GM19099 (cell line): ENCODE data around the gene JDP2.

ENCODE experiments used
- POLR2A ChIP-seq: IDR thresholded peaks from 3 replicates; pipeline ENCODE4 v1.6.1; 2011; ENCODE audit warnings: low read depth; ENCODE audit not compliant: insufficient read length; ENCODE audit errors: extremely low read depth

Gene JDP2

DNA sequence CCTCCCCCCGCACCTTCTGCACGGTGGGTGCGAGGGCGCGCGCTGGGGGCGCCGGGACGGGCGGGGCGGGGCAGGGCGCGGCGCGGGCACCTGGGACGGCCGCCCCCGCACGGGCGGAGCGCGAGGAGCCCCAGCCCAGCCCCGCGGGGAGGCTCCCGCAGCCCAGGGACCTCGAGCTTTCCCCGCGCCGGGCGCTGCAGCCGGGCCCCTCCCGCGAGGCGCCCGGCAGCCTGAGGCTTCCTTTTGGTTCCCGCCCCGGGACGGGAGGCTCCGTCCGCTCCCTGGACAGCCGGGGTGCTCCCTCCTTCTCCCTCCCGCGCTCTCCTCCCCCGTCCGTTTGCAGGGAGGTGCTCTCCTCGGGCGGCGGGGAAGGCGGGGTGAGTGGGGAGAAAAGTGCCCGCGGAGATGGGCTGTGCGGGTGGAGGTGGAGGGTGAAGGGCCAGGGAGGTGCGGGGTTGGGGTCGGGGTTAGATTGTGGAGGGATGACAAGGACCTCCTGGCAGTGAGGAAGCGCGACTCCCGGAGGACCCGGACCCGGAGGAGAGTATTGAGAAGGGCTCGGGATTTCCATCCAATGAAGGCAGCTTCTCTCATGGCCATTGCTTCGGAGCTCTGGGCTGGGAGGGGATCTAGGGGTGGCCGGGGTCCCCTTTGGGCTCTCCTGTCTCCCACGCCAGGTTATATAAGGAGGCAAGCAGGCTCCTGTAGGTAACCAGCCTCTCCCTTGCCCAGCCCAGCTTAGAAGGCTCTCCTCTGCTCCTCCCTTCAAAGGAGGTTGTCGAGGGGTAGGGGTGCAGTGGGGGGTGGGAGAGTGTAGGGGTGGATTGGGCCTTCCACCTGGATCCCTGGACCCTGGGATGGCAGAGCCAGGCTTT lies 645 bp downstream of the JDP2 start:
- TF ChIP-seq POLR2A: no peak

DNA sequence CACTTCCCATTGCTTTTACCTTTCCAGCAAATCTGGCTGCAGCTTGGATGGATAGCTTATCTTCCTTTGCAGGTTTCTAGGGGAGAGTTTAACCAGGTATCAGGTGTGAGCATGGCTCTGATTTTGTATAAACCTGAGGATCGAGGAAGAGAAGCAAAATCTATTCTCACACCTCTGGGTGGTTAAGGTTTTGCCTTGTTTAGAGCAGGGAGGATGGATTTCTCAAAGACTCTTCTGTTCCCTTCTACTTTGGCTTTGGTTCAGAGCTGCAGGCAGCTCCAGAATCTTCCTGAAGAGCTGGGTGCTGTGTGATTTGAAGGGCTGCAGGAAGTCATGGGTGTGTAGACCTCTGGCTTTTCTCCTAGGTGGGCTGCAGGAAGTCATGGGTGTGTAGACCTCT lies 1.7 kb downstream of the JDP2 start:
- TF ChIP-seq POLR2A: no peak

DNA sequence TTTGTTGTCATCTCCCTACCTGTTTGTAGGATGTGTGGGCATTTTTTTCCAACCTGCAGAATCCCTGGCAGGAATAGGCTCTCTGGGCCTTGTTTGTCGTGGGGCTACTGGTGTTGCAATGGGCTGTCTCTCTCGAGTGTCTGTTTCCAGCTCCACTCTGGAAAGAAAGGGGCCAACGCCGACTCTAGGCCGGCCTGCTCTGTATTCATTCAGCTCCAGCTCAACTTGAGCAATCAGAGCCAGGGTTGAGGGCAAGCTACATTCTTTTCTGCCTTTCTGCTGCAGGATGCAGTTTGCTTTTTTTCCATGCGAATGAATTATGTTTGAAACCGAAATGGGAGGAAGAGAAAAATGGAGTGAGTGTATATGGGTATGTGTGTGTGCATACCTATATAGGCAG lies 2.3 kb downstream of the JDP2 start:
- no peak for TF ChIP-seq POLR2A

DNA sequence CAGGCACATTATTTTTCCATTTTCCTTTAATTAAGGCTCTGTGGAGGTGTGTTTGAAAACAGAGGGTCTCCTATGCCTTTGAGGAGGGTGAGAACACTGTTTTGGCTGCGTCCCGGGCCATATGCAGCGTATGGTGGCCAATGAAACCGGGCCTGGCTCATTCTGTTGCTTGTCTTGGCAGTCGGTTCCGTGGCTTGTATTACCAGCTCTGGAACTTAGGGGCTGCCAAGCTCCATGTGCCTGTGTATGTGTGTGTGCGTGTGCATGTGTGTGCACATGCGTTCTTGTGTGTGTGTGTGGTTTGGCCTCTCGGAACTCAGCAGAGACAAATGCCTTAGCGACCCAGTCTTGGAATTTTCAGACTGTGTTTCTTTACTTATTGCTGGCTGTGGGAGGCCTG lies 2.7 kb downstream of the JDP2 start:
- TF ChIP-seq POLR2A: no peak

DNA sequence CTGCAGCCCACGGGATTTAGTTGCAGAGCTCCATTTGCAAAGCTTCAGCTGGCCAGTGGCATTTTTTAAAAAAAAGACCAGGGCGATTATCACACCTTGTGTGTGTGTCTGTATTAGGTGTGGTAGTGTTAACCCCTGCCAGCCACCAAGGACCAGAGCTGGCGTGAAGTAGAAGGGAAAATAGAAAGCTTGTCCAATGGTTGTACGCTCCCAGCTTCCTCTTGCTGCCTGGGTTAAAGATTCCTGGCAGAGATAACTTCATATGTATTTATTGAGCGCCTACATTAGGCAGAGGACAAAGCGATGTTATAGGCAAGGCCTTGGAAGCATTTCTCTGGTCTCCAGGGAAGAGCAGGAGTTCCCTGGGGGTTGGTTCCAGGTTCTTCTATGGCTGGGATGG lies 3.2 kb downstream of the JDP2 start:
- TF ChIP-seq POLR2A: no peak

DNA sequence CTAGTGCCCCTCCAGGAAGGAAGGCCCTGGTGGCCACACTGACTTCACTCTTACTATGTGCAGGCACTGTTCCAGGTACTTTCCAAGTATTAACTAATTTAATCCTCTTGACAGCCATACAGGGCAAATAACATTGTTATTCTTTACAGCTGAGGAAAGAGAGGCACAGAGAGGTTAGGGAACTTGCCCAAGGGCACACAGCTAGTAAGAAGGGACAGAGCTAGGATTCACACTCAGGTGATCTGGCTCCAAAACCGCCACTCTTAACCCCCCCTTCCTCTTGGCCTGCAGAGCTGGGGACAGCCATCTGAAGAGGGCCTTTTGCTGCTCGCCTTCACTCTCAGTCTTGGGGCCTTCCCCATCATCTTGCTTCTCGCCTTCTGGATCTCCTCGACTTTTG lies 4.0 kb downstream of the JDP2 start:
- no peak for TF ChIP-seq POLR2A

DNA sequence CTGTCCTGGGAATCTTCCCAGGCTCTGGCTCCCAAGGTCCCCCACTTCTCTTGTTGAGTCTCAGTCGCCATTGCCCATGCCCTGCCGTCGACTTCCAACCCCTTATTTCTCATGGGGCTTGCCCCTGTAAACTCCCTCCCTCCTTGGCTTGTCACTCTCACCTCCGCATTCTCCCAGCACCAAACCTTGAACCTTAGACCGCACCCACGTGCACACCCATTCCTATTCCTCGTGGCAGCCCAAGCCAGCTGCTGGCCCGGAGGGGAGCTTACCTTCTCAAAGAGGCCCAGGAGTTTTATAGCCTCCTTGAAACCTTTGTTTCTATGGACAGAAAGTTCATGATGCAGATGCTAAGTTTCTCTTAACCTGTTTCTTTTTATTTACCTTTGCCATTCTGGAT lies 4.6 kb downstream of the JDP2 start:
- no peak for TF ChIP-seq POLR2A

DNA sequence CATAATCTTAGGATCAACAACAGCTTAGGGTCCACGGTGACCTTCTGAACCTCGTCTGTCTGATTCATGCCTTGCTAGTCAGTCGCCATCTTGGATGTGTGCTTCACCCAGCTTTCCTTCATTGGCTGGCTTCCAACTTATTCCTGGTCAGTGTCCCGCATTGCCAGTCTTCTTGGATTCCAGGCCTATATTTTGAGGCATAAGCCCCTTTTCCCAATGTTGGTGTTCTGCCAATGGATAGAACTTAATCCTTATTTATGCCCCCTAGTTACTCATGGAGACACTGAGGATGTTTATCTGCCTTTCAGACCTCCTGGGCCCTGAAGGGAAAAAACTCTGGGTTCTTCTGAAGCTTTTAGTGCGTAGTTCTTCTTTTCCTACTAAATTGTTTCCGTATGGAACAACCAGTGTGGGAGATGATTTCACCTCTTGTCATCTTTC lies 5.8 kb downstream of the JDP2 start:
- no peak for TF ChIP-seq POLR2A

DNA sequence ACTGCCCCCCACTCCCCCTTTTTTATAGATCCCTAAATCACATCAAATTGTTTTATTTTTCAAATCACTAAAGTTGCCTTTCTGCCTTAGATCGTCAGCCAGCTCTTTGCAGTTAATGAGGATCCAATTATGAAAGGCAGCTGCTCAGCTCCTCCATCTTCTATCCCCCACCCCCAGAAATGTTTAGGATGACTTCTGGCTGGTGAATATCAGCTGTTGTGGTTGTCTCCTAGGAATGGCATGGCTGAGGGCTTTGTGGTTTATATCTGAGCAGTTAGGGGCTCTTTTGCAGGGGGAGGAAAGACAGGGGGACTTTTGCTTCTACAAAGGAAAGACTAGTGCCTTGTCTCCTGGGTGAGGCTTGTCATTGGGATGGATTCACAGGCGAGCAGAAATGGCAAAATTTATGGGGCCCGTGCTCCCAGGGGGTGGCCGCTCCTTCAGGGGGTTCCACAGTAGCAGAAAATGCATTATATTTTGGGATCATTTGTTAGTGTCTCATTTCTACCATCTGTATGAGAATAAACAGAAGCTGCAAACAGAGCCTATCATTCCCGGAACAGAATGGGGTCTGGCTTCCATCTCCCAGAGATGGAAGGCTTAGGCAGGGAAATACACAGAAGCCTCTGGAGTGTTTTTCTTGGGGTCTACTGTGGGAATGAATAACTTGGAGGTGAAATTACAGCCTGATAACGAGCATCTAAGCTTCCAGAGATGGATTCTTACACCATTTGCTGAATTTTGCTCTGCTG lies 6.5 kb downstream of the JDP2 start:
- TF ChIP-seq POLR2A: no peak

DNA sequence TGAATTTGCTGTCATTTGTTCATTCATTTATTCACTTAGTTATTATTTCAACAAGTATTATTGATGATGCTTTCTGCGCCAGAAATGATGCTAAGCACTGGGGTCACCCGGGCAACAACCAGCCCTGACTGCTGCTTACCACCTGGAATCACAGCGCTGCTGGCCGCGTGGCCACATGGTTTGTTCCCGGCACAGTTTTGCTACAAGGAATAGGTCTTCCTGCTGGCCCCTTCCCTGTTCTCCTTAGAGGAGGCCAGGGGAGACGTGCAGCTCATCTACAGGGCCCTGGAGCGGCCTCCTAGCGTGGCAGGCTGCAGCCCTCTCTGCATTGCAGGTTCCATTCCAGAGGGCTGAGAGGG lies 7.0 kb downstream of the JDP2 start:
- TF ChIP-seq POLR2A: no peak

DNA sequence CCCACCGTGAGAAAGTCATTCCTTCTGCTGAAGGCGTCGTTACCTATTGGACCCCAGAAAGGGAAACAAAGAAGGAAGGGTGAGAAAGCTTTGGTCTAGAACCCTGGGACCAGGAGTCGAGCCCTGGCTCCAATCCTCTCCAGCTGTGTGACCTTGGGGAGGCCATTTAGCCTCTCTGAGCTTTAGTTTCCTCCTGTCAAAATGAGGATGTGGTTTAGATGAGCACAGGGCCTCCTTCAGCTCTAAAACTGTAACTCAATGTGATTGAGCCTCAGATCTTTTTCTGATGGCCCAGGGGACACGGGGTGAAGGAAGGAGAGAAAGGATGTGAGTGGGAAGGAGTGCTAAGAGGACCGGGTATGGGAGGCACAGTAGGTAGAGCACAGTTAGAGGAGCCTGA lies 7.7 kb downstream of the JDP2 start:
- TF ChIP-seq POLR2A: no peak

DNA sequence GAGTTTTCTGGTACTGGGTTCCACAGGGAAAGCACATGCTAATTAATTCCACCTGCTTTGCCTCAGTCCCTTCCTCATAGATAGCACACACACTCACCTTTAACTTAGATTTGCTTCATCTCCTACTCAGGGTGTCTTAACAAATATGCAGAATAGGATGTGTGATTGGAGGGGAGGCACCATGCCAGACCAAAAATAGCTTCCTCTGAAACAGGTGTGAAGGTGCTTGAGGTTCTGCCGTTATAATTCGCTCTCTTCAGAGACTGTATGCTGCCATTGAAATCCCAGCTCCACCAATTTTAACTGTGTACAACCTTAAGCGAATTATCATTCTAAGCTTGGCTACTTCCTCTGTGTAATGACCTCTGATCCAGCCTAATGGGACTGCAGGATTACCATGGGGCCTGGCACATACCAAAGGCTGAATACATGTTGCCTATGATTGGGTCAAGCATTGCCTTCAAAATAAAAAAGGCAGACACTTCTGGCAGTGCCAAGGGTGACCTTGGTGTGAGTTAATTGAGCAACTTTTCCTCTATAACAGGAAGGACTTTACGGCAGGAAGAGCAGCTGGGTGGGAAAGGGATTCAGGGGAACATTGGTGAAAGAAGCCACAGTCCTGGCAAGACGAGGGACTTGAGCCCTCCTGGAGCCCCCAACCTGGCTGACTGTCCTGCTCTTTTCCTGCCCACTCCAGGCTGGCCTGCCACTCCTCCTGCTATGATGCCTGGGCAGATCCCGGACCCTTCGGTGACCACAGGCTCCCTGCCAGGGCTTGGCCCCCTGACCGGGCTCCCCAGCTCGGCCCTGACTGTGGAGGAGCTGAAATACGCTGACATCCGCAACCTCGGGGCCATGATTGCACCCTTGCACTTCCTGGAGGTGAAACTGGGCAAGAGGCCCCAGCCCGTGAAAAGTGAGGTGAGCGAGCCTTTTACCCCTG lies 9.7 kb downstream of the JDP2 start:
- TF ChIP-seq POLR2A: no peak

DNA sequence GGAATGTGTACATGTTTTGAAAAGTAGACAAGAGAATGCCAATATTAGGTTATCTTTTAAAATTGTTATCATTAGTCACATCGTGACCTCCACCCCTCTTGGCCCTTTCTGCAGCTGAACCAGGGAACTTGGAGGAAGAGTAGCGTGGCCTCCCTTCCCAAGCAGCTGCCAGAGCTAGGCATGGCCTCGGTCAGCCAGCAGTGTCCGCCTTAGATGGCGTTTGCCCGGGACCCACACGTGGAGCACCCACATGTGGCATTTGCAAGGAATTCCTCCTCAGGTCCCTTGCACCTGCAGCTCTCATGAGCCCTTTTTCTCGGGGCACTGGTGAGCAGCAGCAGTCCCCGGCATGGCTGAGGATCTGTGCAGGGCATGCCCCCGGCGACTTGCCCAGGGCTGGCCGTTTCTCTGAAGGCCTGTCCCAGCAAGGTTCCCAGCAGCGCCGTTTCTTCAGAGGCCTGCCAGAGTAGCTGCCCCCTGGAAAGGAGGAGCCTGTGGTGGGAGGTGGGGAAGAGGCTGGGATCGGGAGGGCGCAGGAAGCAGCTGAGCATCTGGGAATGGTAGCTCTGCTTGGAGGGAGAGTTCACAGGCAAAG lies 10.8 kb downstream of the JDP2 start:
- no peak for TF ChIP-seq POLR2A

DNA sequence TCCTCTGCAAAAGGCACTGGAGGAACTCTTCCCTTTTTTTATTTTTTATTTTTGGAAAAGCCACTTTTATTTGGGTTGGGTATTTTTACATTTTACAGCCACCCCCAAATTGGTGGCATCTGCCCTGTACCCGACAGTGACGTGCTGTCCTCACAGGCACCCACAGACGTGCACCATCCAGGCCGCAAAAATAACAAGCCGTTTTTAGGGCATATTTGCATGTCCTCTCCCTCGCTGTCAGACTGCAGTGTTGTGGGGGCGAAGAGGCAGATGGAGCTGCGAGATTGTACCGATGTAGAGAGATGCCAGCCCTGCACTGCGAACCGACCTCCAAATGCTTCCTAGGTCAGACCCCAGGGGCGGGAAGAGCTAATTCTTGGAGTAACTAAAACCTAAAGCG lies 12.2 kb downstream of the JDP2 start:
- no peak for TF ChIP-seq POLR2A

DNA sequence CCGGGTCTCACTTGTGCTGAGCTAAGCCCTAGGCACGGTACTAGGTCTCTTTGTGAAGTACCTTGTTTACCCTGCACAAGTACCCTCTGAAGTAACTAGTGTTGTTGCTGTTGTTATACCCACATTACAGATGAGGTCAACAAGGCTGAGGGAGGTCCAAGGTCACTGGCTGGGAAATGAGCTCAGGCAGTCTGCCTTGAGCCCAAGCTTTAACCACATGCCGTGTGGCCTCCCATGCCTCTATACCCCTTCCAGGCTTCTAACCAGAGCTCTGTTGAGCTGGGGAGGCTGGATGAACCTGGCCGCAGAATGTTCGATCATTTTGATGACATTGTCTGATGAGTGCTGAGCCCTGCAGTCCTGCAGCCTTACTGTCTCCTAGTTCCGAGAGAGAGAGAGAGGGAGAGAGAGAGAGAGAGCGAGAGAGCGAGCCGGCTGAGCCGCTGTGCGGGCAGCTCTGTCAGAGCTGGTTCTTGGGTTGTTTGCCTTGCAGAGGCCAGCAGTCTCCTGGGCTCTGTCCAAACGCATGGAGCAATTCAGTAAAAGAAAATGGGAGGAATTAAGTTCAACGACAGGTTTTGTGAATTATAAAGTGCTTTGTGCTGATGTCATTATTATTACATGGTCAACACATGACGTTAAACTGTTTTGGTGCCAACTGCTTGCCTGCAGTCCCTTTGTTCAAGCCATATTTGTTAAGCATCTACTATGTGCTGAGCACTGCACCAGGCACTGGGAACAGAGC lies 13.1 kb downstream of the JDP2 start:
- no peak for TF ChIP-seq POLR2A

DNA sequence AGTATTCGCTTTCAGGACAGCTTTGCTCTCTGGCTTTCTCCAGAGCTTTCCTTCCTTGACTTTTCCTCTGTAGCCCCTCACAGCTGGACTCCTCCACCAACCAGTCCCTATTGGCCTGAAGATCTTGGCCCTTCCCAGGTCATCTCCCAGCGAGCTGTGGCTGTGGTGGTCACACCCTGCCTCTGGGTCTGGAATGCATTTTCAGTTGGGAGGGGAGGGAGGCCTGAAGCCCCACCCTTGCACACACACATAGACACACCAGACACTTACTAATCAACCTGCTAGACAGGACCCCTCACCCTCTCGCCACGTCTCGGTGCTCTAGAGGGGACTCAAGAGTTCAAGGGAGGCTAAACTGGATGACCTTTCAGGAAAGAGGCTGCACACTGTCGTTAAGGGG lies 13.9 kb downstream of the JDP2 start:
- TF ChIP-seq POLR2A: no peak
